Stimulated activated CD8-positive, alpha-beta memory T cell treated with anti-CD3 and anti-CD28 coated beads, Interleukin-7, amount 100 ng/mL, for 1 hour (primary cell): ENCODE data around the gene DENR.
"Not testable (repeated sequence)": the region's sequence is repeated elsewhere in the genome, so short reads cannot be mapped to it uniquely, and the experiment has no call there.

ENCODE experiments used
- DNase-seq, 2 donors: peaks; one replicate each; pipeline ENCODE4 v3.0.0-alpha.2; 2020; ENCODE audit warnings: low read depth in 2 of 2

Gene DENR

GRCh38 chr12:122740351-122740750 lies 12.3 kb upstream of the DENR start:
- DNase-seq, result no peak

- no peak for DNase-seq
Observed at GRCh38 chr12:122743895-122744525, 8.6 kb upstream of the DENR start.

- DNase-seq, result no peak
Observed at GRCh38 chr12:122747224-122748135, 5.1 kb upstream of the DENR start.

DNA sequence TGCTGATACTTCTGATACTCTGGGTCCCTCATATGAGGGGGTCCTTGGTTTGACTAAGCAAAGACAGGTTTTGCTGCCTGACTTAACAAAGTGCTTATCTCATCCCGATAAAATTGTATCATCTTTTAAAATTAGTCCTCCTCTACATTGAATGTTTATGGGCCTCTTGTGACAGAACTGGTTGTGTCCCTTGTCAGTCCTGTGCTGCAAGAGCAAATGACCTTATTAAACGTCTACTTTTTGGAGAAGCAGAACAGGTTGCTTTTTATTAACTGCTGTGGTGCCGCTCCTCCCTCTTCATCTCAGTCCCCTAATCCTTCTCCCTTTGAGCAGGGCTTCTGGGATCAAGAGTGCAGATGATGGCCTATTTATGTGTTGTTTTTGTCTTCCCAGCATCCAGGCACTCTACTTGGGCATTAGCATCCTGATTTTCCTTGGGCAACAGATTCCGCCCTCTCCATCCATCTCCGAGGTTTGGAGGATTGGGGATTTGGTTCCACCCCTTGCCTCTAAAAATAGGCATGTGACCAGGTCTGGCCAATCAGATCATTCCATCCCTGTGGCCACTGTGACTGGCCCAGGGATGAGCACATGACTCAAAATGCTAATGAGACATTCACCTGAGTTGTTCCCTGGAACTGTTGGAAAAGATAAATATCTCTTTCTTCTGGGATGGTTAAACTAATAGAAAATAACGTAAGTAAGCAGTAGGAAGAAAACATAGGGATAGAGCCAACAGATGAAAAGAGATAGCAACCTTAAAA lies 2.9 kb upstream of the DENR start:
- DNase-seq, result no peak

DNA sequence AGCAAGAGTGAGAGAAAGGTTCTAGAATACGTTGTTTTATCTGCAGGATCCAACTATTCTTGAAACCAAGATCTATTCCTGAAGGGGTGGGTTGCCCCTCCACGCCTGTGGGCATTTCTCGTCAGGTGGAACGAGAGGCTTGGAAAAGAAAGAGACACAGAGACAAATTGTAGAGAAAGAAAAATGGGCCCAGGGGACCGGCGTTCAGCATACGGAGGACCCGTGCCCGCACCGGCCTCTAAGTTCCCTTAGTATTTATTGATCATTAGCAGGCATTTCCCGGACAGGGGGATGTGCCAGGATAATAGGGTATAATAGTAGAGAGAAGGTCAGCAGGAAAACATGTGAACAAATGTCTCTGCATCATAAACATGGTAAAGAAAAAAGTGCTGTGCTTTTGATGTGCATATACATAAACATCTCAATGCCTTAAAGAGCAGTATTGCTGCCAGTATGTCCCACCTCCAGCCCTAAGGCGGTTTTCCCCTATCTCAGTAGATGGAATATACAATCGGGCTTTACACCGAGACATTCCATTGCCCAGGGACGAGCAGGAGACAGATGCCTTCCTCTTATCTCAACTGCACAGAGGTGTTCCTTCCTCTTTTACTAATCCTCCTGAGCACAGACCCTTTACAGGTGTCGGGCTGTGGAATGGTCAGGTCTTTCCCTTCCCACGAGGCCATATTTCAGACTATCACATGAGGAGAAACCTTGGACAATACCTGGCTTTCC lies 1.7 kb upstream of the DENR start:
- DNase-seq, result not testable (repeated sequence)

GRCh38 chr12:122753319-122753650 lies 661 bp downstream of the DENR start:
- no peak for DNase-seq

DNA sequence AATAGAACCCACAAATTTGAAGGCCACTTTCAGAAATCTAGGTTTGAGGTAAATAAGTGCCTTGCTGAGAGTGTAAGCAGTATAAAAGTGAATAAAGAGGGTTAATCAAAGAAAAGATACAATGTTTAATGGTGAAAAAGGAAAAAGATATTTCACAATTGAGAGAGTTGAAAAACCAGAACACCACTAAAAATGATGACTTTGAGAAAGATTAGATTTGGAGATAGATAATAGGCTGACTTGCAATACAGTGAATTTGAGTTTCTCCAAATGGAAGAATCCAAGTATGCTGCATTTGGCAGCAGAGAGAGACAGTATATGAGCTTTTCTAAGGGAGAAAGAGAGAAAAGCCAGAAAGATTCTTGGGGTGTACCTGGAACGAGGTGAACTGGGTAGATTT lies 2.2 kb downstream of the DENR start:
- no peak for DNase-seq

DNA sequence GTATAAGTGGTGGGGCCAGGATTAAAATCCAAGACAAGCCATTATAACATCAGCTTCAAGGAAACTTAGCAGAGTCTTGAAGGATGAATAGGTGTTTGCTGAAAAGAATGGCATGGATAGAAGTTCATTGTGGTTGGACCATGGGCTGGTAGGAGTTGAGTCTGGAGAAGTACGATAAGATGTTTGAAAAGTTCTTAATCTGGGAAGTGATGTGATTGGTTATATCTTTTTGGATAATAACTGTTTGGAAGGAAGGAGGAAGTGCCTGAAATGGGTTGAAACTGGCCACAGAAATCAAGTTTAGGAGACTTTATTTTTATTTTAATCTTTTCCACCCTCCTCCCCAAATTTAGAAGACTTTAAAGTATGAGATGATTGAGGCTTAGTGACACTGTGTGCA lies 4.9 kb downstream of the DENR start:
- no peak for DNase-seq

GRCh38 chr12:122785503-122785902 lies 32.9 kb downstream of the DENR start:
- no peak for DNase-seq

DNA sequence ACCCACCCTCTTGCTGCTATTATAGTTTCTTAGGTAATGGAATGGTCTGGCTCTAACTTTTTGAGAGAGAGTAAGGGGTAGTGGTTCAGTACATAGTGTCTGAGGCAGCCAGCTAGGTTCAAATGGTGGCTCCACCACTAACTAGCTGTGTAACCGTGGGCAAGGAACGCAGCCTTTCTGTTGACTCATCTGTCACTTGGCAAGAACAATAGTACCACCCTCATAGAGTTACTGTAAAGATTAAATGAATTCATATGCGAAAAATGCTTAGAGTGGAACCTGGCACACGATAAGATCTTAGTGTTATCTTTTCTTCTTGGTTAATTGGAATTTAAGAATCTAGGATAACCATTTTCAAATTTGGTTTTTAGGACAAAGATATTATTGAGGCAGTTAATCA lies 35.8 kb downstream of the DENR start:
- no peak for DNase-seq

GRCh38 chr12:122789637-122790036 lies 37.0 kb downstream of the DENR start:
- no peak for DNase-seq

DNA sequence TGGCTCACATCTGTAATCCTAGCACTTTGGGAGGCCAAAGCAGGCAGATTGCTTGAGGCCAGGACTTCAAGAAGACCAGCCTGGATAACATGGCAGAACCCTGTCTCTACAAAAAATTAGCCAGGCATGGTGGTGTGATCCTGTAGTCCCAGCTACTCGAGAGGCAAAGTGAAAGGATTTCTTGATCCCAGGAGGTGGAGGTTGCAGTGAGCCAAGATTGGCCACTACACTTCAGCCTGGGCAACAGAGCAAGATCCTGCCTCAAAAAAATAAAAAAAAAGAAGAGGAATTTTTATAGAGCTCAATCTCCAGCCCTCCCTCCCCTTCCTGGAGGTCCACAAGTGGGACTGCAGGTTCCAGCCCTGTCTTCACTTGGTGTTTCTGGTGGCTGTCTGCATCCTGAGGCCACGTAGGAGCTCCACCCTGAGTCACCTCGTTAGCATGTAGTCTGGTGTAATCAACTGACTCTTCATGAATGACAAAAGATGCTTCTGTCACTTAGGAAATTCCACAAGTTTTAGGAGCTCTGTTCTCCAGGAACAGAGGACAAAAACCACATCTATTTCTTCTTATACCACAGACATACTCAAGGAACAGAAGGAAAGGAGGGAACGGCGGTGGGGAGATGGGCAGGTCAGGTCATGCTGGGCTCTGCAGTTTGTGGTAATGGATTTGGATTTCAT lies 37.9 kb downstream of the DENR start:
- no peak for DNase-seq

- no peak for DNase-seq
Observed at GRCh38 chr12:122793685-122794106, 41.1 kb downstream of the DENR start.

- DNase-seq, result no peak
Observed at GRCh38 chr12:122795807-122796206, 43.2 kb downstream of the DENR start.

DNA sequence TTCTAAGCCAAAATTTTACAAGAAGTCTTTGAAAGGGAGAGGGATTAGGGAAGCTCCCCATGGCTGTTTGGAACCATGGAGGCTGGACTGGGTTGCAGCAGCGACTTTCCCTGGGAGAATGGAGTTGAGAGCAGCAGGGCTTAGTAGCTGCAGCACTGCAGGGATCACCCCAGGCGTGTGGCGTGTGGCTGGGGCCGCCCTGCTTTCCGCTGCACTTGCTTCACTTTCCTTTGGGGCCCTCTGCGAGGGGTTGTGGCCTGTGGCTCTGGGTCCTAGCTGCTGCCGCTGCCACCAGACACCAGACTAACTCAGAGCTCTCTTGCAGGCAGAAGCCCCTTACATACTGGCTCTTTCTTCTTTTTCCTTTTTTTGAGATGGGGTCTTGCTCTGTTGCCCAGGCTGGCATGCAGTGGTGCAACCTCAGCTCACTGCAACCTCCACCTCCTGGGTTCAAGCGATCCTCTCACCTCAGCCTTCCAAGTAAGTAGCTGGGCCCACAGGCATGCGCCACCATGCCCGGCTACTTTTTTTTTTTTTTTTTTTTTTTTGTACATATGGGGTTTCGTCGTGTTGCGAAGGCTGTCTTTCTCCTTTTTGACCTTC lies 47.1 kb downstream of the DENR start:
- no peak for DNase-seq

DNA sequence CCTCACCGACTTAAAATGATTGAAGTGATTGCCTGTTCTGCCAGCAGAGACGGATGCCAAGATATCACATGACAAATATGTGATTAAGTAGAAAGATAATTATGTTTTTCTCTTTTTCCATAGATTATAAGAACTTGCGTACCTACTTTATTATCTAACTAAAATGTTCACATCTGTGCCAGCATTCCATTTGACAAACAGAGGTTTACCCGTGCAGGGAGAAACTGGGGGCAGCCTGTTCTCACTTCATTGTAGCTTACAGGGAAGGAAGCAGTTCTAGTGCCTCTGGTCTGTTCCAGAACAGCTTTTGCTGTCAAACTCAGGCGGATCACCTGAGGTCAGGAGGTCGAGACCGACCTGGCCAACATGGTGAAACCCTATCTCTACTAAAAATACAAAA lies 51.3 kb downstream of the DENR start:
- DNase-seq, result no peak

DNA sequence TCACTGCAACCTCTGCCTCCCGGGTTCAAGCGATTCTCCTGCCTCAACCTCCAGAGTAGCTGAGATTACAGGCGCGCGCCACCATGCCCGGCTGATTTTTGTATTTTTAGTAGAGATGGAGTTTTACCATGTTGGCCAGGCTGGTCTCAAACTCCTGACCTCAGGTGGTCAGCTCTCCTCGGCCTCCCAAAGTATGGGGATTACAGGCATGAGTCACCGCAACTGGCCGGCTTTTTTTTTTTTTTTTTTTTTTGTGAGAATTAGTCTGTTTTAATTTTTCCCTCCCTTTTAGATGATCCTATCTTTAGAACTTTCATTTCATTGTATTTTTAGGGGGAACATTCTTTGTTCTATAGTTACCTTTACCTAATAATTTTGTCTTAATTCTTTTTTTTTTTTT lies 52.3 kb downstream of the DENR start:
- not testable (repeated sequence) for DNase-seq

GRCh38 chr12:122807651-122808050 lies 55.0 kb downstream of the DENR start:
- no peak for DNase-seq

GRCh38 chr12:122811777-122812176 lies 59.2 kb downstream of the DENR start:
- DNase-seq, result no peak

GRCh38 chr12:122813310-122813713 lies 60.7 kb downstream of the DENR start:
- DNase-seq, result no peak

GRCh38 chr12:122819209-122819785 lies 66.7 kb downstream of the DENR start:
- no peak for DNase-seq
